GM21526 (cell line): ENCODE data around the gene DCK.
"Not testable (repeated sequence)": the region's sequence is repeated elsewhere in the genome, so short reads cannot be mapped to it uniquely, and the experiment has no call there.

Experiments used
- ATAC-seq: cut with Tn5 transposase; IDR thresholded peaks from one replicate; pipeline ENCODE4 v1.9.1; 2021; ENCODE audit warnings: moderate library complexity; ENCODE audit not compliant: unreplicated experiment, low FRiP score

DCK gene

GRCh38 chr4:71053613-71054012 is 60.2 kb downstream of the DCK start:
- not testable (repeated sequence) for ATAC-seq

DNA sequence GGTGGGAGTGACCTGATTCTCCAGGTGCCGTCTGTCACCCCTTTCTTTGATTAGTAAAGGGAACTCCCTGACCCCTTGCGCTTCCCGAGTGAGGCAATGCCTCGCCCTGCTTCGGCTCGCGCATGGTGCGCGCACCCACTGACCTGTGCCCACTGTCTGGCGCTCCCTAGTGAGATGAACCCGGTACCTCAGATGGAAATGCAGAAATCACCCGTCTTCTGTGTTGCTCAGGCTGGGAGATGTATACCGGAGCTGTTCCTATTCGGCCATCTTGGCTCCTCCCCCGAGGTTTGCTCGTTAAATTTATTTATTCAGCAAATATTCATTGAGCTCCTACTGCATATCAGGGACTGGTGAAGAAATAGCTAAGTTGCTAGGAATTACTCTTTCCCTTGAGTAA is 66.1 kb downstream of the DCK start:
- not testable (repeated sequence) for ATAC-seq

- ATAC-seq, result no peak
Observed at GRCh38 chr4:71062436-71062835, 69.0 kb downstream of the DCK start.

DNA sequence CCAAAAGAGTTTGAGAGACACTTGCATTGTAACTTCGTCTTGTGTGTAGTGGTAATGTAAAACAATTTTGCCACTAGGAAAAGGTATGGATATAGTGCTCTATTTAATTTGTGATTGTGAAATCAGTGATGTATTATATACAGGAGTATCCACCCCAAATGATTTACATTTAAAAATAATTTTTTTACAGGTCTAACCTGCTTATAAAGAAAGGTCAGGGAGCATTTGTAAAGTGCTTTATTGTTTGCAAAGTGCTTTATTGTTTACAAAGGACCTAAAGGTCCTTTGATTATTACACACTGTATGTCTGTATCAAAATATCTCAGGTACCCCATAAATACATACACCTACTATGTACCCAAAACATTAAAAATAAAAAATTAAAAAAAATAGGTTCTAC is 70.3 kb downstream of the DCK start:
- no peak for ATAC-seq

DNA sequence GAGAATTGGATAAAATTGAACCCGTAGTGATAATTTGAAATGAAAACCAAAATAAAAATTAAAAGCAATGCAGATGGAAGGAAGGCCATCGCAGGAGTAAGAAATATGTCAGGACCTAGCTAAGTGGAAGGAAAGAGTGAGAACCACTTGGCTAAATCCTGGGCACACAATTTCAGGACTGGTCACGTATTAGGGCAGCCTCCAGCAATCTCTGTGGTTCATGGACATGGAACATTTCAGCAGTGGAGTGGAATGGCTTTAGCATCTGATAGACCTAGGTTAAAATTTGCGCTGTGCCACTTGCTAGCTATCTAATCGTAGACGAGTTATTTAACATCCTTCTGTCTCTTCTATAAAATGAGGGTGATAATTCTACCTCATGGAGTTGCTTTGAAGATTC is 71.1 kb downstream of the DCK start:
- ATAC-seq, result no peak

- ATAC-seq, result no peak
Observed at GRCh38 chr4:71065991-71066510, 72.6 kb downstream of the DCK start.

DNA sequence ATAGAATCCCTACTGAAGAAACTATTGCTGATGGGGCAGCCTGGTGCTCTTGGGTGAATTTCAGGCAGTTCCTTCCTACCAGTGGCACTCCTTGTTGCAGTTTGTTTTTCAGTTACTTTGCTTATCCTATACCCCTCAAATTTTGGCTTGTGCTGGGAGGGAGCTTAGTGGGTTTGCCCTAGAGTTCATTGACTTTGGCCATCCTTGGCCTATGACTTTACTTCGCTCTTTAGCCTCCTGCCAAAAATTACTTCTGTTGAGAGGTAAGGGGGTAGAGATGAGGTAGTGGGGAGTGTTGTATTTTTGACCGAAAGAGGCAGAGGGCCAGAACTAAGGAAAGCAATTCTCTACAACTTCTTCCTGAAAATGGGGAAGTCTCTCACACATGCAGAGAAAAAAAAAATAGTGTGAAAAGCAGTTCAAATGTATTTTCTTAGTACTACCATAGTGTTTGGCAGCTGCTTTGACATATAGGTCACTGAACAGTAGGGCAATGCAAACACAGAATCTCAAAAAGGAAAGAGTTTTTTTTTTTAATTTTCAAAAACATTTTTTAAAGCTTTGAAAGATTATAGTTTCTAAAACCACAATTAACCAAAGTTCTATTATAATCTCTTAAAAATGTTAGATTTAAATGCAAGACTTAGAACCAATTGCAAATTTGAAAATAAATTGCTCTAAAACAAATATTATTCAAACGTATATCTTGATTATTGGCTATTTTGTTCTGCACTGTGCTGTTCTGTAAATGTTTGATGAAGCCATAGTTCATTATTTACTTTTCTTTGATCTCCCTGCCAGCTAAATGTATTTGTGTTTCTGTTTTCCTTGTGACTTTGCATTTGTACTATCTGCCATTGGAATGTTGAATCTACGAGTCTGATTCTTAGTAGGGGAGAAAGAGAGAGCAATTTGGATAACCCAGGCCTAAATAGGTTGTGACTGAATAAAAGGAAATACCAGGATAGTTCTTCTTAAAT is 73.6 kb downstream of the DCK start:
- no peak for ATAC-seq

GRCh38 chr4:71069063-71069462 is 75.6 kb downstream of the DCK start:
- ATAC-seq, result no peak

GRCh38 chr4:71070015-71070414 is 76.6 kb downstream of the DCK start:
- no peak for ATAC-seq

DNA sequence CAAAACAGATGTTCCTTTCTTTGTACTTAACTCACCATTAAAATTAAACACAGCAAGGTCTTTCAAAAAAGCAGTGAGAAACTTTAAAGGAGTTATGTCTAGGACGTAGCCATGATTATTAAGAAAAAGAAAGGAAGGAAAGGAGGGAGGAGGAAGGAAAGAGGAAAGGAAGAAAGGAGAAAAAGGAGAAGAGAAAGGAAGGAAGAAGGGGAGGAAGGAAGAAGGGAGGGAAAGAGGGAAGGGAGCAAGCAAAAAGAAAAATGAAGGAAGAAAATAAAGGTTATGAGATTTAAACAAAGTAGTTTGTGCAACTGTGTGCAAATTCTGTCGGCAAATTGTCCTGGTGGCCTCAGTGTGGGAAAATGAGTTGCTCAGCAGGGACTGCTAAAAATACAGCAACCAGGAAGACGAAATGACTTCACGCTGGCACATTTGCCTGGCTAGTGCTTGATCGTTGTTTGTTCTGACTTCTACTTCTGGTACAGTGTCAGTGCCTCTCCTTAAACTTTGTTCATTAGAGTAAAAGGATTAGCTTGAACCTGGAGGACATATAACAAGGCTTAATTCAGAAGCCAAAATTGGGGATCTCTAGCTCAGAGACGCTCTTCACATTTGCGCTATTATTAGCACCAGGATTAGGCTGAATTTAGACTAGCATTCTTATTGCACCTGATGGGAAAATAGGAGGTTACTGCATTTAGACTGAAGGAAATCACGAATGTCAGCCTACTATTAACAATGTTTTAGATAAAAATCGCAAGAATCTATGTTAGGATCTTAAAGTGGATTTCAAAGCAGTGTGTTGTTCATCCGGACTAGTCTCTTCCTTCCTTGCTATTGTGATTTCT is 81.2 kb downstream of the DCK start:
- ATAC-seq, result no peak
